Left lung (tissue), 10 donors: ENCODE measurements around the gene BACH2. TPM values are rescaled to one million over a fixed set of nuclear protein-coding genes. Genes with fewer than 3 reads are reported as not detected.

Experiments
- ATAC-seq: fragments of 200-7000 bp; cut with Tn5 transposase; one replicate; pipeline ENCODE4 v1.9.1; 2020; ENCODE audit warnings: moderate library complexity
- DNase-seq, 4 donors: peaks; one replicate each; pipeline ENCODE4 v3.0.0-alpha.2; 2013 to 2020
- H3K27ac ChIP-seq, 2 donors: fragments of 200-600 bp; sonication (generic) in 1 of 2; one replicate each; pipeline versions ENCODE4 v1.5.0 to v1.8.0; 2020 to 2021
- H3K27me3 ChIP-seq, 2 donors: fragments of 200-600 bp; sonication (generic) in 1 of 2; one replicate each; pipeline versions ENCODE4 v1.5.0 to v1.8.0; 2020 to 2021
- H3K36me3 ChIP-seq, 2 donors: fragments of 200-600 bp; sonication (generic) in 1 of 2; one replicate each; pipeline versions ENCODE4 v1.5.0 to v1.8.0; 2020 to 2021
- H3K4me1 ChIP-seq, 2 donors: fragments of 200-600 bp; one replicate each; pipeline ENCODE4 v1.8.0; 2021
- H3K4me3 ChIP-seq, 2 donors: fragments of 200-600 bp; sonication (generic) in 1 of 2; one replicate each; pipeline versions ENCODE4 v1.5.0 to v1.8.0; 2020 to 2021; ENCODE audit warnings: mild to moderate bottlenecking in 1 of 2
- H3K9me3 ChIP-seq, 2 donors: fragments of 200-600 bp; sonication (generic) in 1 of 2; one replicate each; pipeline versions ENCODE4 v1.5.0 to v1.8.0; 2020 to 2021
- CTCF ChIP-seq, 2 donors: fragments of 200-600 bp; sonication (generic) in 1 of 2; IDR thresholded peaks; one replicate each; pipeline versions ENCODE4 v1.5.0 to v1.8.0; 2021; ENCODE audit warnings: antibody characterized with exemption in 2 of 2
- intact Hi-C, 2 donors: fragments of 100-400 bp; cut with DNase I; formaldehyde crosslinking; loops; one replicate each; pipeline versions ENCODE4 v1.11.2 to v1.14.2; 2022
- polyA plus RNA-seq, 6 donors: library from polyadenylated mRNA; unstranded; fragments of 120-200 nt; gene quantifications; one replicate each; pipeline ENCODE4 v1.2.1, GENCODE V29; 2013; ENCODE audit not compliant: insufficient read length in 6 of 6
- total RNA-seq, 2 donors: library from RNA; stranded (reverse); fragmentation: NEBNext Ultra II Directional; extraction: Animal tissue kit (Norgen Biotek cat#: 25700); gene quantifications; one replicate each; pipeline ENCODE4 v1.2.1, GENCODE V29; 2021
- donor health status: DM: no; HTN: yes; CAD: no.
- donor health status: DM: no; HTN: no; CAD: no.

Gene BACH2
- total and polyA plus RNA-seq, 8 donors, result 3.8 to 10.6 (median 8.9) TPM

- DNase-seq (no peak), ATAC-seq (no peak)
- Histone ChIP-seq H3K36me3 (no peaks in the 10 kb centered on the region), H3K9me3 (peaks cover 0 to 12% of the 10 kb centered on the region in 2 donors), H3K27ac (no peak overlapping the region), H3K27me3 (no peaks in the 10 kb centered on the region), H3K4me1 (peaks cover 0 to 5% of the 10 kb centered on the region in 2 donors), H3K4me3 (no peak overlapping the region)
- intact Hi-C loops, result no loop called here
- no peak for TF ChIP-seq CTCF (IDR thresholded peaks at IDR 0.05)
Measured at GRCh38 chr6:90110971-90111370, 185.7 kb downstream of the BACH2 start.

- TF ChIP-seq CTCF (IDR thresholded peaks at IDR 0.05), result no peak
- Histone ChIP-seq H3K27ac (no peak overlapping the region), H3K27me3 (no peaks in the 10 kb centered on the region), H3K9me3 (peaks cover 0 to 12% of the 10 kb centered on the region in 2 donors), H3K4me3 (no peak overlapping the region), H3K4me1 (peaks cover 0 to 15% of the 10 kb centered on the region in 2 donors), H3K36me3 (no peaks in the 10 kb centered on the region)
- ATAC-seq, result no peak
- intact Hi-C loops, result no loop called here
- no peak for DNase-seq
Measured at GRCh38 chr6:90109141-90109540, 187.5 kb downstream of the BACH2 start.

GRCh38 chr6:90107771-90108282, 188.8 kb downstream of the BACH2 start:
- Histone ChIP-seq H3K27ac (no peak overlapping the region), H3K36me3 (no peaks in the 10 kb centered on the region), H3K9me3 (peaks cover 0 to 2% of the 10 kb centered on the region in 2 donors), H3K27me3 (no peaks in the 10 kb centered on the region), H3K4me3 (no peak overlapping the region), H3K4me1 (peaks cover 0 to 23% of the 10 kb centered on the region in 2 donors)
- intact Hi-C loops, result no loop called here
- DNase-seq (no peak), ATAC-seq (no peak)
- TF ChIP-seq CTCF (IDR thresholded peaks at IDR 0.05), result no peak

DNA sequence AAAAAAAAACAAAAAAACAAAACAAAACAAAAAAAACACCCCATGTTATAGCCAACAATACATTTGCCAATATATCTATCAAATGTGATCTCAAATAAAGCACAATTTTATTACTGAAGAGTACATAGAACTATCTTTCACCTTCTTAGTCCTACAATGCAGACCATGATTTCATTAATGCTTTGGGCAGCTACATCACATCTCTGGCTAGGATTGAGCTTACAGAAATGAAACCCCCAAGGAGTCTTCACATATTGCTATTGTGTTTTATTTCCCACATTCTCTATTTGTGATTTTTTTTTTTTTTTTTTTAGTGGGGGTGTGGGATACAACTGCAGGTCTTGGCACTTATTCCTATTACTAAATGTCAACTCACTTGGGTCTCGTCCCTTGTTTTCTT, 189.3 kb downstream of the BACH2 start:
- DNase-seq, result no peak
- peaks cover 0 to 28% of the 10 kb centered on the region in 2 donors for H3K4me1 ChIP-seq
- no peak for ATAC-seq
- H3K4me3 ChIP-seq, result no peak overlapping the region
- no peaks in the 10 kb centered on the region for H3K36me3 ChIP-seq
- H3K9me3 ChIP-seq, result no peaks in the 10 kb centered on the region
- peak overlapping the region in 1 of 2 donors; percentile 19 for H3K27ac ChIP-seq
- intact Hi-C loops, result no loop called here
- H3K27me3 ChIP-seq, result no peaks in the 10 kb centered on the region
- TF ChIP-seq CTCF (IDR thresholded peaks at IDR 0.05), result no peak

DNA sequence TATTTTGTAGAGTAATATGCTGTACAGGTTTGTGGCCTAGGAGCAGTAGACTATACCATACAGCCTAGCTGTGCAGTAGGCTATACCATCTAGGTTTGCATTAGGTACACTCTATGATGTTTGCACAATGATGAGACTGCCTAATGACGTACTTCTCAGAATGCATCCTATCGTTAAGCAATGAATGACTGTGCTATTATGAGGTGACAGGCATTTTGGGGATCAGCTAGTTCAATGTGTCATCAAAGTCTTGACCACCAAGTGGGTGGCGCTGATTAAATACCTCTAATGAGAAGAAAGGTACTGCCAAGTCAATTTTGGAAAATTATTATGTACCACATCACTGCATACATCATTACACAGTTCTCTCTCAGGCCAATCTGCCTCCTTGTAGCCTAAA, 190.2 kb downstream of the BACH2 start:
- no peaks in the 10 kb centered on the region for H3K9me3 ChIP-seq
- no peak overlapping the region for H3K4me3 ChIP-seq
- H3K27ac ChIP-seq, result peak overlapping the region in 1 of 2 donors; percentile 11
- no peak for ATAC-seq
- no peak for TF ChIP-seq CTCF (IDR thresholded peaks at IDR 0.05)
- intact Hi-C loops, result no loop called here
- peaks cover 0 to 28% of the 10 kb centered on the region in 2 donors for H3K4me1 ChIP-seq
- no peaks in the 10 kb centered on the region for H3K36me3 ChIP-seq
- H3K27me3 ChIP-seq, result no peaks in the 10 kb centered on the region
- no peak for DNase-seq
